Measurements from ENCODE around the gene PTGR3. TPM values are rescaled to one million over a fixed set of nuclear protein-coding genes. Genes with fewer than 3 reads are reported as not detected.

Gene PTGR3
- total and polyA plus RNA-seq, 8 donors = 7.2 to 23.0 (median 18.1) TPM

GRCh38 chr18:75208155-75208835 is 644 bp downstream of the PTGR3 start:
- Histone ChIP-seq H3K9me3 (no peaks in the 10 kb centered on the region), H3K27me3 (no peaks in the 10 kb centered on the region), H3K4me3 (peak overlapping the region; percentile 72 to 95 (median 91)), H3K27ac (peak overlapping the region; percentile 94 to 98 (median 97)), H3K4me1 (peaks cover 12 to 45% (median 12%) of the 10 kb centered on the region in 3 donors), H3K36me3 (no peaks in the 10 kb centered on the region)
- DNase-seq (peak; percentile 40 to 83 (median 59)), FAIRE-seq (no peak), ATAC-seq (peak; percentile 18 to 34 (median 26))
- no peak for TF ChIP-seq CTCF (IDR thresholded peaks at IDR 0.05)
- intact Hi-C loops (cut with DNase I) = no loop called here
- 0% methylated on average over 54 to 65 of the region's 65 CpGs for WGBS, 2 donors

- H3K9me3 ChIP-seq = no peaks in the 10 kb centered on the region
- DNase-seq (peak in 1 of 6 donors; percentile 10), FAIRE-seq (no peak), ATAC-seq (peak in 2 of 4 donors; percentile 1)
- peak overlapping the region; percentile 94 to 98 (median 97) for H3K27ac ChIP-seq
- no peaks in the 10 kb centered on the region for H3K36me3 ChIP-seq
- no peaks in the 10 kb centered on the region for H3K27me3 ChIP-seq
- H3K4me3 ChIP-seq = peak overlapping the region; percentile 72 to 95 (median 91)
- H3K4me1 ChIP-seq = peaks cover 17 to 43% (median 17%) of the 10 kb centered on the region in 3 donors
- intact Hi-C loops (cut with DNase I) = no loop called here
- WGBS, 2 donors = 2 to 5% methylated on average over 26 of the region's 26 CpGs
- no peak for TF ChIP-seq CTCF (IDR thresholded peaks at IDR 0.05)
Observed at GRCh38 chr18:75207310-75208154, 1.4 kb downstream of the PTGR3 start.

- WGBS, 2 donors = 70 to 84% methylated on average over 13 to 14 of the region's 14 CpGs
- ATAC-seq = no peak
- H3K4me1 ChIP-seq = peaks cover 24 to 48% (median 25%) of the 10 kb centered on the region in 3 donors
- no peaks in the 10 kb centered on the region for H3K9me3 ChIP-seq
- no peak for TF ChIP-seq CTCF (IDR thresholded peaks at IDR 0.05)
- H3K4me3 ChIP-seq = peak overlapping the region in 3 of 4 donors; percentile 89 to 95 (median 93)
- H3K36me3 ChIP-seq = no peaks in the 10 kb centered on the region
- DNase-seq = peak in 1 of 6 donors; percentile 59
- no peaks in the 10 kb centered on the region for H3K27me3 ChIP-seq
- H3K27ac ChIP-seq = peak overlapping the region in 1 of 4 donors; percentile 98
- no peak for FAIRE-seq
- intact Hi-C loops (cut with DNase I) = no loop called here
Observed at GRCh38 chr18:75206452-75207309, 2.3 kb downstream of the PTGR3 start.

- intact Hi-C loops (cut with DNase I) = no loop called here
- Histone ChIP-seq H3K4me1 (peaks cover 29 to 50% (median 33%) of the 10 kb centered on the region in 3 donors), H3K4me3 (peak overlapping the region in 1 of 4 donors; percentile 40), H3K9me3 (no peaks in the 10 kb centered on the region), H3K27me3 (no peaks in the 10 kb centered on the region), H3K36me3 (no peaks in the 10 kb centered on the region), H3K27ac (peak overlapping the region in 1 of 4 donors; percentile 17)
- TF ChIP-seq CTCF (IDR thresholded peaks at IDR 0.05) = no peak
- ATAC-seq = no peak
- WGBS, 2 donors = 67 to 73% methylated on average over 16 of the region's 16 CpGs
- no peak for FAIRE-seq
- no peak for DNase-seq
Observed at GRCh38 chr18:75205514-75206132, 3.3 kb downstream of the PTGR3 start.

Data from pancreas (tissue), 10 donors.